GM10266 (cell line): Measurements from ENCODE around the gene HDAC5.
A peak's percentile ranks its signal among the peaks of the same experiment; 100 is the strongest.

Experiments
- DNase-seq: peaks from one replicate; pipeline ENCODE4 v3.0.0; 2012; ENCODE audit errors: extremely low spot score
- CTCF ChIP-seq: IDR thresholded peaks from 2 replicates; pipeline ENCODE4 v1.5.1; 2012; ENCODE audit warnings: mild to moderate bottlenecking, low read depth; ENCODE audit not compliant: control insufficient read depth, insufficient read depth; ENCODE audit errors: missing control alignments

The HDAC5 gene

DNA sequence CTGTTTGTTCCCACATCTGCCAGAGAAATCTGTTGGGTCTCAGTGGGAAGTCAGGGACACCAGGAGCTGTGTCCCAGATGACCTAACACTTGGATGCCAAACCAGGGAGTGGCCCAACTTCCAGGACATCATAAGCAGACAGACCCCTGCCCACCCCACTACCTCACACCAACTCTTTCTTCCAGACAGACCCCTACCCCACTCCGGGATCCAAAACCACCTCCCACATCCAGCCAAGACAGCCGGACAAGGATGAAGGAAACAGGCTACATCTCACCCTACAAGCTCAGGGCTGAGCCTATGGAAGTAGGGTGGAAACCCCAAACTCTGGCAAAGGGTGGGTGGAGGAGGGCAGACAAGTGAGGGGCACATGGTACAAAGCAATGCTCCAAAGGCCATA is 3.6 kb downstream of the HDAC5 start:
- no peak for TF ChIP-seq CTCF
- no peak for DNase-seq

DNA sequence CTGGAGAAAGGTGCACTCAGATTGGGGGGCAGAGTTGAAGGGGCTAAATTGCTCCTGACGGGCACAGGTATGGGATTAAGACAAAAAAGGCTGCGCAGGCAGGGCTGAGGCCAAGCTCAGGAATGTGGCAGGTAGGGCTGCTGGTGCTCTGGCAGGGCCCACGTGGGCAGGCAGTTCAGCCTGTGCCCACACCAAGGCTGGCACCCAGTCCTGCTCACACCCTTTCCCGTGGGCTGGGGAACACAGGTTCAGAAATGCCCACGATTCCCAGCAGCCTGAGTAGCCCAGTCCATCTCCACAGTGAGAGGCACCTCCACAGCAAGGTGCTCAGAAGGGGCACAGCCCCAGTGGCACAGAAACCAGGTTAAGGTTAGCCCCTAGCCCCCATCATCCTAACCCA is 4.4 kb downstream of the HDAC5 start:
- no peak for DNase-seq
- no peak for TF ChIP-seq CTCF

DNA sequence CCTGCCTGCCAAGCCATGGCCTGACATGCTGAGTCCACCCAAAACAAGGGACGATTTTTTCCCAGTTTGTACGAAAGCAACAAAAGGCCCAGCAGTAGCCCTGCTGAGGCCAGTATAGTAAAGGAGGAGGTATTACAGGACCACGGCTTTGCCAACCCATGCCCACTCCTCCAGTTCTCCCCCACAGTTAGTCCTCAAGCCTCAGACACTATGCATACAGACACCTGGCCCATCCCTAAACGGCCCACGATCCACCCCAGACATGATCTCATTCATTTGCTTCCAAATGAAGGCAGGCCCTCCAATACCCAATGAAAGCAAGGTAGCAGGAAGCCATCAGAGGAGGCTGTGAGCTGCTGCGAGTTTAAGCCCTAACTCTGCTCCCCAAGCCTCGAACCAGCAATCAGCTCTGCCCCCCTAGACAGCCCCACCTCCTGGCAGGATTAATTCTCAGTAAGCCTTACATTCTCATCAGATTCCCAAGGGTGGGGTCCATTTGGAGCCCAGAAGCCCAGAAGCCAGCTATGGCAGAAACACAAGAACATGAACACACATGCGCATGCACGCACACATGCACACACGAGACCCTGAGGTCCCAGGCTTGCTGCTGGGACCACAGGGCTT is 4.9 kb downstream of the HDAC5 start:
- no peak for TF ChIP-seq CTCF
- DNase-seq, result no peak

- TF ChIP-seq CTCF, result no peak
- no peak for DNase-seq
Measured at GRCh38 chr17:44117351-44117750, 6.1 kb downstream of the HDAC5 start.

GRCh38 chr17:44115585-44116415 is 7.6 kb downstream of the HDAC5 start:
- peak; percentile 58 for TF ChIP-seq CTCF
- no peak for DNase-seq

GRCh38 chr17:44113868-44114840 is 9.3 kb downstream of the HDAC5 start:
- TF ChIP-seq CTCF, result no peak
- DNase-seq, result no peak
